ENCODE data around the gene MARK2. TPM values are rescaled to one million over a fixed set of nuclear protein-coding genes. Genes with fewer than 3 reads are reported as not detected.

Gene MARK2
- total and polyA plus RNA-seq, 11 donors, result 17.0 to 53.5 (median 37.5) TPM

- Histone ChIP-seq H3K36me3 (peaks cover 0 to 34% (median 17%) of the 10 kb centered on the region in 9 donors), H3K9me3 (no peaks in the 10 kb centered on the region), H3K4me1 (peaks cover 9 to 87% (median 66%) of the 10 kb centered on the region in 12 donors), H3K27ac (peak overlapping the region in 5 of 12 donors; percentile 9 to 74 (median 14)), H3K27me3 (no peaks in the 10 kb centered on the region), H3K4me3 (no peak overlapping the region)
- intact Hi-C loops (cut with DNase I), result no loop called here
- DNase-seq, result no peak
- TF ChIP-seq POLR2A (IDR thresholded peaks at IDR 0.05) (no peak), CTCF (IDR thresholded peaks at IDR 0.05) (no peak)
- peak in 1 of 4 donors; percentile 5 for ATAC-seq
- WGBS, 4 donors, result 31 to 50% (median 46%) methylated on average over 2 of the region's 2 CpGs
These were observed 6.4 kb downstream of the MARK2 start for GRCh38 chr11:63845303-63845702.

- DNase-seq, result no peak
- ATAC-seq, result no peak
- no peak overlapping the region for H3K4me3 ChIP-seq
- peak overlapping the region in 2 of 12 donors; percentile 14 to 74 for H3K27ac ChIP-seq
- peaks cover 0 to 40% (median 17%) of the 10 kb centered on the region in 9 donors for H3K36me3 ChIP-seq
- H3K9me3 ChIP-seq, result no peaks in the 10 kb centered on the region
- WGBS, 4 donors, result 75 to 80% (median 77%) methylated on average over 7 of the region's 7 CpGs
- TF ChIP-seq POLR2A (IDR thresholded peaks at IDR 0.05) (no peak), CTCF (IDR thresholded peaks at IDR 0.05) (no peak)
- H3K27me3 ChIP-seq, result no peaks in the 10 kb centered on the region
- intact Hi-C loops (cut with DNase I), result no loop called here
- peaks cover 7 to 86% (median 65%) of the 10 kb centered on the region in 12 donors for H3K4me1 ChIP-seq
These were observed 7.0 kb downstream of the MARK2 start for GRCh38 chr11:63845911-63846310.

DNA sequence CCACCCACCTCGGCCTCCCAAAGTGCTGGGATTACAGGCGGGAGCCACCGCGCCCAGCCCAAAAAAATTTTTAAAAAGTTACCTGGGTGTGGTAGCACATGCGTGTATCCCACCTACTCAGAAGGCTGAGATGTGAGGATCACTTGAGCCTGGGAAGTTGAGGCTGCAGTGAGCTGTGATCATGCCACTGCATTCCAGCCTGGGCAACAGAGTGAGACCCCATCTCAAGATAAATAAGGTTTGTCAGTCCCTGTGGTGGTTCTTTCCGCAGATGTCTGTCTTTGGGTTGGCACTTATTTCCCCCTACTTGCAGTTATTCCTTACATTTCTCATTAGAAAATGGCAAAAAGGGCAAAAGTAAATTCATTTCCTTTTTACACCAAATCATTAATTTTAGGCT is 8.0 kb downstream of the MARK2 start:
- H3K36me3 ChIP-seq, result peaks cover 0 to 41% (median 13%) of the 10 kb centered on the region in 9 donors
- WGBS, 4 donors, result 88 to 99% (median 99%) methylated on average over 5 to 6 of the region's 6 CpGs
- H3K27ac ChIP-seq, result peak overlapping the region in 1 of 12 donors; percentile 49
- ATAC-seq (no peak), DNase-seq (no peak)
- TF ChIP-seq CTCF (IDR thresholded peaks at IDR 0.05), result no peak
- no peaks in the 10 kb centered on the region for H3K27me3 ChIP-seq
- no peak overlapping the region for H3K4me3 ChIP-seq
- H3K9me3 ChIP-seq, result no peaks in the 10 kb centered on the region
- intact Hi-C loops (cut with DNase I), result no loop called here
- peaks cover 4 to 86% (median 64%) of the 10 kb centered on the region in 12 donors for H3K4me1 ChIP-seq

GRCh38 chr11:63847363-63847762 is 8.5 kb downstream of the MARK2 start:
- intact Hi-C loops (cut with DNase I), result no loop called here
- no peak overlapping the region for H3K4me3 ChIP-seq
- ATAC-seq (no peak), DNase-seq (no peak)
- H3K4me1 ChIP-seq, result peaks cover 4 to 85% (median 60%) of the 10 kb centered on the region in 12 donors
- 65 to 80% (median 77%) methylated on average over 3 of the region's 3 CpGs for WGBS, 4 donors
- no peaks in the 10 kb centered on the region for H3K27me3 ChIP-seq
- peaks cover 0 to 38% (median 13%) of the 10 kb centered on the region in 9 donors for H3K36me3 ChIP-seq
- TF ChIP-seq CTCF (IDR thresholded peaks at IDR 0.05), result no peak
- peak overlapping the region in 2 of 12 donors; percentile 1 to 49 for H3K27ac ChIP-seq
- no peaks in the 10 kb centered on the region for H3K9me3 ChIP-seq

Measured in heart left ventricle (tissue), 16 donors.